ENCODE results near the gene RAPH1. TPM values are rescaled to one million over a fixed set of nuclear protein-coding genes. Genes with fewer than 3 reads are reported as not detected.

The RAPH1 gene
- total and polyA plus RNA-seq, 2 experiments from 2014 or later, result 12.9 to 22.1 TPM

- Histone ChIP-seq H3K9me3 (ENCODE audit: low read depth) (no peaks in the 10 kb centered on the region), H3K4me3 (no peak overlapping the region), H3K4me1 (ENCODE audit: insufficient read depth) (no peaks in the 10 kb centered on the region), H3K4me2 (no peak overlapping the region), H2AFZ (no peak overlapping the region), H3K27ac (no peak overlapping the region), H3K9me2 (replicated peaks; ENCODE audit: insufficient read depth) (no peaks in the 10 kb centered on the region), H4K20me1 (ENCODE audit: insufficient read depth, poor library complexity, severe bottlenecking) (no peaks in the 10 kb centered on the region), H3K36me3 (replicated peaks; ENCODE audit: insufficient read depth, low read depth) (no peaks in the 10 kb centered on the region), H3K27me3 (no peaks in the 10 kb centered on the region), H3K79me2 (no peaks in the 10 kb centered on the region)
- TF ChIP-seq EZH2 (IDR thresholded peaks at IDR 0.05; ENCODE audit: borderline replicate concordance) (no peak), CTCF (IDR thresholded peaks at IDR 0.05; ENCODE audit: poor library complexity) (no peak), EZH2phosphoT487 (IDR thresholded peaks at IDR 0.05; ENCODE audit: low read depth, severe bottlenecking, unreplicated experiment) (no peak)
- no peak for DNase-seq (ENCODE audit: low spot score)
These were observed 30.0 kb upstream of the RAPH1 start for GRCh38 chr2:203565076-203565475.

- Histone ChIP-seq H3K4me2 (no peak overlapping the region), H4K20me1 (ENCODE audit: insufficient read depth, poor library complexity, severe bottlenecking) (no peaks in the 10 kb centered on the region), H3K36me3 (replicated peaks; ENCODE audit: insufficient read depth, low read depth) (no peaks in the 10 kb centered on the region), H3K9me2 (replicated peaks; ENCODE audit: insufficient read depth) (no peaks in the 10 kb centered on the region), H3K27ac (no peak overlapping the region), H3K27me3 (no peaks in the 10 kb centered on the region), H2AFZ (no peak overlapping the region), H3K79me2 (no peaks in the 10 kb centered on the region), H3K4me3 (no peak overlapping the region), H3K9me3 (ENCODE audit: low read depth) (no peaks in the 10 kb centered on the region), H3K4me1 (ENCODE audit: insufficient read depth) (no peaks in the 10 kb centered on the region)
- 52% methylated on average over 2 of the region's 2 CpGs for WGBS (ENCODE audit: low lambda C conversion rate, missing lambda C conversion rate)
- TF ChIP-seq EZH2phosphoT487 (IDR thresholded peaks at IDR 0.05; ENCODE audit: low read depth, severe bottlenecking, unreplicated experiment), result no peak
- TF ChIP-seq EZH2 (IDR thresholded peaks at IDR 0.05; ENCODE audit: borderline replicate concordance), result no peak
- TF ChIP-seq CTCF (IDR thresholded peaks at IDR 0.05; ENCODE audit: poor library complexity), result no peak
- DNase-seq (ENCODE audit: low spot score), result peak; percentile 15
These were observed 27.2 kb upstream of the RAPH1 start for GRCh38 chr2:203562268-203562667.

GRCh38 chr2:203559641-203560040 is 24.5 kb upstream of the RAPH1 start:
- Histone ChIP-seq H2AFZ (no peak overlapping the region), H3K36me3 (replicated peaks; ENCODE audit: insufficient read depth, low read depth) (no peaks in the 10 kb centered on the region), H3K9me2 (replicated peaks; ENCODE audit: insufficient read depth) (no peaks in the 10 kb centered on the region), H4K20me1 (ENCODE audit: insufficient read depth, poor library complexity, severe bottlenecking) (no peaks in the 10 kb centered on the region), H3K4me2 (no peak overlapping the region), H3K4me3 (no peak overlapping the region), H3K9me3 (ENCODE audit: low read depth) (no peaks in the 10 kb centered on the region), H3K79me2 (no peaks in the 10 kb centered on the region), H3K4me1 (ENCODE audit: insufficient read depth) (no peaks in the 10 kb centered on the region), H3K27ac (no peak overlapping the region), H3K27me3 (no peaks in the 10 kb centered on the region)
- no peak for DNase-seq (ENCODE audit: low spot score)
- WGBS (ENCODE audit: low lambda C conversion rate, missing lambda C conversion rate), result 97% methylated on average over 1 of the region's 1 CpG
- TF ChIP-seq EZH2phosphoT487 (IDR thresholded peaks at IDR 0.05; ENCODE audit: low read depth, severe bottlenecking, unreplicated experiment) (no peak), EZH2 (IDR thresholded peaks at IDR 0.05; ENCODE audit: borderline replicate concordance) (no peak), CTCF (IDR thresholded peaks at IDR 0.05; ENCODE audit: poor library complexity) (no peak)

GRCh38 chr2:203553784-203554183 is 18.7 kb upstream of the RAPH1 start:
- TF ChIP-seq CTCF (IDR thresholded peaks at IDR 0.05; ENCODE audit: poor library complexity) (no peak), EZH2 (IDR thresholded peaks at IDR 0.05; ENCODE audit: borderline replicate concordance) (no peak), EZH2phosphoT487 (IDR thresholded peaks at IDR 0.05; ENCODE audit: low read depth, severe bottlenecking, unreplicated experiment) (no peak)
- H3K9me3 ChIP-seq (ENCODE audit: low read depth), result no peaks in the 10 kb centered on the region
- no peak for DNase-seq (ENCODE audit: low spot score)
- H3K27me3 ChIP-seq, result no peaks in the 10 kb centered on the region
- H3K36me3 ChIP-seq (replicated peaks; ENCODE audit: insufficient read depth, low read depth), result no peaks in the 10 kb centered on the region
- no peak overlapping the region for H3K27ac ChIP-seq
- no peaks in the 10 kb centered on the region for H3K79me2 ChIP-seq
- H3K9me2 ChIP-seq (replicated peaks; ENCODE audit: insufficient read depth), result no peaks in the 10 kb centered on the region
- H3K4me3 ChIP-seq, result no peak overlapping the region
- no peaks in the 10 kb centered on the region for H4K20me1 ChIP-seq (ENCODE audit: insufficient read depth, poor library complexity, severe bottlenecking)
- no peak overlapping the region for H3K4me2 ChIP-seq
- 94% methylated on average over 1 of the region's 1 CpG for WGBS (ENCODE audit: low lambda C conversion rate, missing lambda C conversion rate)
- no peak overlapping the region for H2AFZ ChIP-seq
- peaks cover 7% of the 10 kb centered on the region for H3K4me1 ChIP-seq (ENCODE audit: insufficient read depth)

Data from hepatocyte (in vitro differentiated cells).